ENCODE data around the gene CECR2. TPM values are rescaled to one million over a fixed set of nuclear protein-coding genes. Genes with fewer than 3 reads are reported as not detected.
"Not testable (repeated sequence)": the region's sequence is repeated elsewhere in the genome, so short reads cannot be mapped to it uniquely, and the experiment has no call there.

The CECR2 gene
- polyA plus RNA-seq, 3 donors, result 14.1 to 21.4 (median 14.3) TPM

DNA sequence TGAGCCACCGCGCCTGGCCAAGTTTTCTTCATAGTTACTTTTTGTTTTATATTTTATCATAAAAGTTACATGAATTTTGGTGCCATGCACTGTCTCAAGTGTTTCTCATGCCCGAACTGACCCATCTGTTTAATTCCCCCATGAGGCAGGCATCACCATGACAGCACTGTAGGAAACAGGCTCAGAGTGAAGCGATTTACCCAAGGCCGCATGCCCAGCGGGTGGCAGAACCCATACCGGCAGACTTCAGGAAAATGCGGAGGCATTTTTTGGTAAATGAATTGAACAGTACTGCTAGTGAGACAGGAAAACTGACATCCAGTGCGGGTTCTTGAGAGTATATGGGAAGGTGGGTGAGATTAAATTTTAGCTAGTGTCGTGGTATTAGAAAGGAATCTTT lies 19.0 kb downstream of the CECR2 start:
- DNase-seq (ENCODE audit: extremely low read depth in 1 of 11, low read depth in 9 of 11, low spot score in 4 of 11), result no peak

GRCh38 chr22:17390087-17390486 lies 20.8 kb downstream of the CECR2 start:
- DNase-seq (ENCODE audit: extremely low read depth in 1 of 11, low read depth in 9 of 11, low spot score in 4 of 11), result no peak

DNA sequence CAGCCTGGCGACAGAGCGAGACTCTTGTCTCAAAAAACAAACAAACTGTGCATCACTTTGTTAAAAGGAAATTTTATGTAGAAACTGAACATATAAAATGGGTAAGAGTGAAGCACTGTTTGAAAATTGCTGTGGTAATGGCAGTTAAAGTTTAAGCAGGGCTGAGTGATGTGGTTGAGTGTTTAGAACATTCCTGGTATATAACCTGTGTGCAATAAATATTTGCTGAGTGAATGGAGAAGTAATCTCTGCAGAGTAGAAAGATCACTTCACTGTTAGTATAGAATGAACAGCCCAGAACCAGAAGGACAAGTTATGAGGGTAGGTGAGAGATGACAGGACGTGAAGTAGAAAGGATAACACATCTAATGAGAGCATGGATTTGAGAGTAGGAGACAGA lies 27.3 kb downstream of the CECR2 start:
- DNase-seq (ENCODE audit: extremely low read depth in 1 of 11, low read depth in 9 of 11, low spot score in 4 of 11), result no peak

DNA sequence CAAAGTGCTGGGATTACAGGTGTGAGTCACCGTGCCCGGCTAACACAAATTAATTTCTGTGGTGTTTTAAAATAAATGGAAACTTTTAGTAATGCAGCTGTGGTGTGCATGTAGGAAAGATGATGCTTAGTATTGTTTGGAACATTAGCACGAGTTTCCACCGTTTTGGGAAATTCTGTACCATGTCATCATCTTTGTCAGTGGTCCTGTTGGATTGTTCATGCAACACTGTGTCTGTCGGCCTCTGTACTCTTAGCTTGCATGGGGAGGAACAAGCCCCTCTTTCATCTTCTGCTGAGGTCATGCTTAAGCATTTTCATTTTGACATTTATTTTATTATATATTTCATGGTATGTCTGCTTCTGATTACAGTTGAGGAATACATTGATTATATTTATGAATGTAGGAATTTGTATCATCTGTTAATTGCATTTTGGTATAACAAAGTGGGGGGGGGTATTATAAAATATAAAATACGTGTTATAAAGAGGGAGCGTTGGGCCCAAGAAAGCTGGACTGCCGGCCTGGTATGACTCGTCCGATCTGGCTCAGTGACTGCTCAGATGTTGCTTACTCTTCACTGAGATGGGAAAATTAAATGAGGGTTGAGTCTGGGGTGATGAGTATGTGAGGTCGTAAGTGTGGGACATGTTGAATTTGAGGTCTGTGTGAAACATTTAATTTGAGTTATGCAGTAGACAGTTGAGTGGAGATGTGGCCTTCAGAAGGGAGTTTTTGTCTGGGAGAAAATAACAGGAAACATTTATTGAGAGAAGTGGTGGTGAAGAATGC lies 28.7 kb downstream of the CECR2 start:
- no peak for DNase-seq (ENCODE audit: extremely low read depth in 1 of 11, low read depth in 9 of 11, low spot score in 4 of 11)

- DNase-seq (ENCODE audit: extremely low read depth in 1 of 11, low read depth in 9 of 11, low spot score in 4 of 11), result no peak
These were observed 31.0 kb downstream of the CECR2 start for GRCh38 chr22:17400305-17400704.

- no peak for DNase-seq (ENCODE audit: extremely low read depth in 1 of 11, low read depth in 9 of 11, low spot score in 4 of 11)
These were observed 32.5 kb downstream of the CECR2 start for GRCh38 chr22:17401728-17402127.

GRCh38 chr22:17402293-17402692 lies 33.0 kb downstream of the CECR2 start:
- no peak for DNase-seq (ENCODE audit: extremely low read depth in 1 of 11, low read depth in 9 of 11, low spot score in 4 of 11)

DNA sequence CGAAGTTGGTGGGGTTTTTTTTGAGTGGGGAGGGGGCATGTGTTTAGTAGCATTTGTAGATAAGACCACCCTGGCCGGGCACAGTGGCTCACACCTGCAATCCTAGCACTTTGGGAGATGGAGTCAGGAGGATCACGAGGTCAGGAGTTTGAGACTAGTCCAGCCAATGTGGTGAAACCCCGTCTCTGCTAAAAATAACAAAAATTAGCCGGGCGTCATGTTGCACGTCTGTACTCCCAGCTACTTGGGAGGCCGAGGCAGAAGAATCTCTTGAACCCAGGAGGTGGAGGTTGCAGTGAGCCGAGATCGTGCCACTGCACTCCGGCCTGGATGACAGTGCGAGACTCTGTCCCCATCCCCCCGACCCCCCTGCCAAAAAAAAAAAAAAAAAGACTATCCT lies 34.6 kb downstream of the CECR2 start:
- DNase-seq (ENCODE audit: extremely low read depth in 1 of 11, low read depth in 9 of 11, low spot score in 4 of 11), result no peak

GRCh38 chr22:17407643-17408042 lies 38.4 kb downstream of the CECR2 start:
- DNase-seq (ENCODE audit: extremely low read depth in 1 of 11, low read depth in 9 of 11, low spot score in 4 of 11), result no peak

GRCh38 chr22:17410576-17410975 lies 41.3 kb downstream of the CECR2 start:
- no peak for DNase-seq (ENCODE audit: extremely low read depth in 1 of 11, low read depth in 9 of 11, low spot score in 4 of 11)

GRCh38 chr22:17411213-17411612 lies 42.0 kb downstream of the CECR2 start:
- DNase-seq (ENCODE audit: extremely low read depth in 1 of 11, low read depth in 9 of 11, low spot score in 4 of 11), result no peak

GRCh38 chr22:17412232-17412631 lies 43.0 kb downstream of the CECR2 start:
- DNase-seq (ENCODE audit: extremely low read depth in 1 of 11, low read depth in 9 of 11, low spot score in 4 of 11), result no peak

- DNase-seq (ENCODE audit: extremely low read depth in 1 of 11, low read depth in 9 of 11, low spot score in 4 of 11), result no peak
These were observed 49.6 kb downstream of the CECR2 start for GRCh38 chr22:17418890-17419324.

DNA sequence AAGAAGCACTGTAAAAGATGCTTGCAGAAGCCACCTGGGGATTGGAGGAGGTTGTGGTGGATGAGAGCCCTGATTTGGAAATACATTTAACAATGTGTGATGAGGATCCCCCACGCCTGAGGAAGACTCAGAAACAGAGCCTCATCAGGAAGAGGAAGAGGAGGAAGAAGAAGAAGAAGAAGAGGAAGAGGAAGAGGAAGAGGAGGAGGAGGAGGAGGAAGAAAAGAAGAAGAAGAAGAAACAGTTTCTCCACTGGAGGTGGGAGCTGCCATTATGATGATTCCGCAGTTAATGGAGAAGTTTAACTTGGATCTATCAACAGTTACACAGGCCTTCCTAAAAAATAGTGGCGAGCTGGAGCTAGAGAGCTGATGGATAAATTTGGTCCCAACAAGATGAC lies 50.1 kb downstream of the CECR2 start:
- no peak for DNase-seq (ENCODE audit: extremely low read depth in 1 of 11, low read depth in 9 of 11, low spot score in 4 of 11)

- no peak for DNase-seq (ENCODE audit: extremely low read depth in 1 of 11, low read depth in 9 of 11, low spot score in 4 of 11)
These were observed 53.6 kb downstream of the CECR2 start for GRCh38 chr22:17422736-17423343.

GRCh38 chr22:17423616-17424015 lies 54.4 kb downstream of the CECR2 start:
- DNase-seq (ENCODE audit: extremely low read depth in 1 of 11, low read depth in 9 of 11, low spot score in 4 of 11), result no peak

DNA sequence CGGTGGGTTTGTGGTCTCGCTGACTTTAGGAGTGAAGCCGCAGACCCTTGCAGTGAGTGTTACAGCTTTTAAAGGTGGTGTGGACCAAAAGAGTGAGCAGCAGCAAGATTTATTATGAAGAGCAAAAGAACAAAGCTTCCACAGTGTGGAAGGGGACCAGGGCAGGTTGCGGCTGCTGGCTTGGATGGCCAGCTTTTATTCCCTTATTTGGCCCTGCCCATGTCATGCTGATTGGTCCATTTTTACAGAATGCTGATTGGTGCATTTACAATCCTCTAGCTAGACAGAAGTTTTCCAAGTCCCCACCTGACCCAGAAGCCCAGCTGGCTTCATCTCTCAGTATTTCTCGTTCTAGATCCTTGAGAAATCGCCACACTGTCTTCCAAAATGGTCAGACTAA lies 58.3 kb downstream of the CECR2 start:
- DNase-seq (ENCODE audit: extremely low read depth in 1 of 11, low read depth in 9 of 11, low spot score in 4 of 11), result not testable (repeated sequence)

DNA sequence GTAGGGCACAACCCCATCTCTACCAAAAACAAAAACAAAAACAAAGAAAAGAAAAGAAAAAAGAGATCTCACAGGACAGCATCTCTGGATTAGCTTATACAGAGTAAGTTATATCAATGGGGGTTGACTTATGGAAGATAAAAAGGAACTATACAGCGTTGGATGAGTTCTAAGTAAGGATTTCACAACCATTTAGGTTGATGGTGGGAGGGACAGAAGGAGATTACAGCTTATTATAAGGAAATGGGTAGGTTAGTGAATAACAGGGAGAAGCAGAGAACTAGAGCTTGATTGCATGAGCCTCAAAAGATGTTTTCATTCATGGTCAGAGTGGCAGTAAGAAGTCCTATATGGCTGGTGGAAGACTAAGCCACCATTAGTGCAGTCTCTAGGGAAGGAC lies 60.3 kb downstream of the CECR2 start:
- DNase-seq (ENCODE audit: extremely low read depth in 1 of 11, low read depth in 9 of 11, low spot score in 4 of 11), result no peak

- no peak for DNase-seq (ENCODE audit: extremely low read depth in 1 of 11, low read depth in 9 of 11, low spot score in 4 of 11)
These were observed 61.2 kb downstream of the CECR2 start for GRCh38 chr22:17430412-17430811.

GRCh38 chr22:17431179-17431578 lies 61.9 kb downstream of the CECR2 start:
- no peak for DNase-seq (ENCODE audit: extremely low read depth in 1 of 11, low read depth in 9 of 11, low spot score in 4 of 11)

GRCh38 chr22:17434856-17435255 lies 65.6 kb downstream of the CECR2 start:
- DNase-seq (ENCODE audit: extremely low read depth in 1 of 11, low read depth in 9 of 11, low spot score in 4 of 11), result no peak

Measured in renal cortex interstitium (tissue), 11 donors.